ENCODE data around the gene TANGO2. TPM values are rescaled to one million over a fixed set of nuclear protein-coding genes. Genes with fewer than 3 reads are reported as not detected.

The TANGO2 gene
- total and polyA plus RNA-seq, 2 of the 8 experiments (the other 6 are each of a cell fraction or from before 2014, with no cell fraction given), result 10.1 to 18.4 TPM

DNA sequence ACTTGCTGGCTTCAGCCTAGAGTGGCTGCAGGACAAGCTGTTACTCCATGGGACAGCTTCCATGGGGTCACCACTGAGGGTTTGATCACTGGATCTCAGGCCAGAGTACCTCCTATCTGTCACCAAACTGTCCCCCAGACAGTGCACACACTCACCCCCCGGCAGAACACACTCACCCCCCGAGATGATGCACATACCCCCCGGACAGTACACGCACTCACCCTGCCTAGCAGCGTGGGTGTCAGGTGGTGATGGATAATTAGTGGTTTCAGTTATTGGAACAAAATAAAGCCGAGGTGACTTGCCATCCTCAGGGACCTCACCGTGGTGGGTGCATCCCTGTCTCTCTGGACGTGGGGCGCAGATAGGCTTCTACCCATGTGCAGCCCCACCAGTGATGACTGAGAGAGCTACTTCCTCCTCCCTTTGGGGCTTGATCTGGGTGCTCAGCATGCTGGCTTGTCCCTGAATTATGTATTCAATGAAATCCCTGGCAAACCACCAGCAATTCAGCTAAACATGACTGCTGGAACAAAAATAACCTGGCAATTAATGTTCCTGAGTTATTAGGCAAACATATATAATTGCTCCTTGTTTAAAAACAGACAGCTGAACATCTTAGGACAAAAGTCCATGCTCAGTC lies 18.9 kb downstream of the TANGO2 start (continued):
- no peak for TF ChIP-seq POU5F1 (IDR thresholded peaks at IDR 0.05; ENCODE audit: low read depth, low read length)
- TF ChIP-seq, protein P1, sequence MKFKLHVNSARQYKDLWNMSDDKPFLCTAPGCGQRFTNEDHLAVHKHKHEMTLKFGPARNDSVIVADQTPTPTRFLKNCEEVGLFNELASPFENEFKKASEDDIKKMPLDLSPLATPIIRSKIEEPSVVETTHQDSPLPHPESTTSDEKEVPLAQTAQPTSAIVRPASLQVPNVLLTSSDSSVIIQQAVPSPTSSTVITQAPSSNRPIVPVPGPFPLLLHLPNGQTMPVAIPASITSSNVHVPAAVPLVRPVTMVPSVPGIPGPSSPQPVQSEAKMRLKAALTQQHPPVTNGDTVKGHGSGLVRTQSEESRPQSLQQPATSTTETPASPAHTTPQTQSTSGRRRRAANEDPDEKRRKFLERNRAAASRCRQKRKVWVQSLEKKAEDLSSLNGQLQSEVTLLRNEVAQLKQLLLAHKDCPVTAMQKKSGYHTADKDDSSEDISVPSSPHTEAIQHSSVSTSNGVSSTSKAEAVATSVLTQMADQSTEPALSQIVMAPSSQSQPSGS (IDR thresholded peaks at IDR 0.05; ENCODE audit: low read length), result no peak
- no peak for TF ChIP-seq BRCA1 (IDR thresholded peaks at IDR 0.05; ENCODE audit: low read depth, low read length)
- TF ChIP-seq CHD1 (IDR thresholded peaks at IDR 0.05; ENCODE audit: low read depth, low read length), result no peak
- TF ChIP-seq GTF2F1 (IDR thresholded peaks at IDR 0.05; ENCODE audit: borderline replicate concordance, low read depth, low read length), result no peak

All from H1 (cell line).